NK-92 treated with Interleukin-12 subunit alpha and Interleukin-12 subunit beta, amount 100 ng/mL, for 24 hours (cell line): ENCODE results near the gene VIPR2.

ENCODE experiments used
- DNase-seq: peaks from one replicate; lab custom pipeline; 2025; lab: John Stamatoyannopoulos, UW

Gene VIPR2

DNA sequence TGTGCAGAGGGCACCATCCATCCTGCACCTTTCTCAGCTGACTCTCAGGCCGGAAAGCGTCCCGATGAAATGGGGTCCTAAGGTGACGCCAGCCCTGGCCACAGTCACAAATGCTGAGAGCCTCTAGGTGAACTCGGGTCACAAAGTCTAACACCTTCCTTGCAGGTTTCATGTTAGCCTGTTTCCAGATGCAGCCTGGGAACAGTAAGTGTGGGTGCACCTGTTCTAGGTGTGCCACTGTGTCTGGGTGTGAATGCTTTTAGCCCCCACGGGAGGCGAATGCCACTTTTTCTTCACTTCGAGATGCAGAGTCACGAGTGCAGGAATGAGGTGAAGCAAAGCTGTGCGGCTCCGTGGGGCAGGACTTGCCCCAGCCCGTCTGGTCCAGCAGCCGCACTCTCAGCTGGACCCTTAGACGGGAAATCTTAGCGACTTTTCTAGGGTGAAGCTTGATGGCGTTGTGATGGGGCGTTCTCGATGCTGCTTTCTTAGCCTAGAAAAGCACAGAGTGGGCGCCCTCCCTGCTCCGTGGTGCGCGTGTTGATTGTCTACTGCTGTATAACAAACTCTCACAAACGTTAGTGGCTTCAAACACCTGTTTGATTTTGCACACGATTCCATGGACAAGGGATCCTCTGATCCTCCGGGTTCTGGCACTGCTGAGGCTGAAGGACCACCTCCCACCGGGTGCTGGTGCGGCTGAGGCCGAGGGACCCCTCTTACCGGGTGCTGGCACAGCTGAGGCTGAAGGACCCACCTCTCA, 13.6 kb upstream of the VIPR2 start:
- no peak for DNase-seq

DNA sequence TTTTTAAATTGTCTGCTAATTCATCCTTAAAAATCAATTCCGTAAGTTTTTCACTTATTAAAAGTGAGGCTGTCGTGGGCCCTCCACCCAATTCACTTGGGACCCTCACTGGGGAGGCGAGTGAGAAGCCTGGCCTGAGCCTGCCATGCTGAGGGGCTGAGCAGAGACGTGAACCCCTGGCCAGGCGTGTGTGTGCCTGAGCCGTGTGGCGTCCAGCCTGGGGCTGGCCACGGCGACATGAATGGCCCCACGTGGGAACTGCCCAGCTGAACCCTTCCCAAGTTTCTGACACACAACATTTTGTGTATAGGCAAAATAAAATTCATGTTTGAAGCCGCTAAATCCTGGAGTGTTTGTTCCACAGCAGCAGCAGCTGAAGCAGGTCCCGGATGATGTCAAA, 13.0 kb upstream of the VIPR2 start:
- no peak for DNase-seq

DNA sequence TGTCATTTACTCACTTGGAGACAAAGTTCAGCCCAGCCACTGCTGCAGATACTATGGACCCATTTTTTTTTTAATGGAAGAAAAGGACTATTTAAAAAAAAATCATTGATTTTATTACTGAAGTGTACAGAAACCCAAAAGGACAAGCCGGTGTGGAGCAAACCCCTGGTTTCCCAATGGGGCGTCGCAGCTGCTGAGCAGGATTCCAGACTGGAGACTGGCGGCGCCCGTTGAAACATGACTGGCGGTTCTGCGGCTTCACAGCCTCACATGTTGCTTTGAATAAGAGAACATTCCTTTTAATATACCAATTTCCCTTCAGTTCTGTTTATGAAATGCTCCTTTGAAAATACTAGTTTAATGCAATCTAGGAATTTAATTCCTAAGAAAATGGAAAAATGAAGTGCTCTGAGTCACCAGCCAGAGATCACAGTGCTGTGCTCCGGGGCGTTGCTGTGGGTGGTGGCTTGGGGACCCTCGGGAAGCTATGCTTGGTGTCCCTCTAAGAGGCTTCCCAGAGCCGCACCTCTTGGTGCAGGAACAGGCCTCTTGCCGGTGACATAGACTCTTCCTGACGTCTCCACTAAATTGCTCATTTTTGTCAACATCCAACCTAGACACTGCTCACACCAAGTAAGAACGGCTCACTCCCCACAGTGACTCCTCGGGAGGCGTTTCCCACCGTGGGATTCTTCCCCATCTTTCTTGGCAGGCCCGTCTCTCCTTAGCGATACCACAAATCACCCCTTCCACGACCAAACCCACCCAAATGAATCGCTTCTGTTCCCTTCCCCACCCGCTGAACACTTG, 12.0 kb upstream of the VIPR2 start:
- DNase-seq: no peak

DNA sequence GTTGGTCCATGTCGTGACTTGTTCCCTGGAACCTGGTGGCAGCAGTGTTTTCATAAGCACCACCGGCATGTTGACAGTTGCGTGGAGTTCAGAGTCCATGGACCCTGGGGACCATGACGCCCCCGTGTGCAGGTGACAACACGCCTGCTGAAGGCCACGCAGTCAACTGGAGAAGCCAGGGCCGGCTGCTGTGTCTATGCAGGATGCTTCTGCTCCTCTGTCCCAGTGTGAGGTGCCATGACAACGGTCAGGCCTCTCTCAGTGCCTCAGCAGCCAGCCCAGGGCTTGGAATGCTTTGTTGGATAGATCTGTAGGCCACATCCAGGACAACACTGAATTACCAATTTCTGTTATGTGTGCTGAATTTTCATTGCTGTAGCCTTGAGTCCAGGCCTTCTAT, 10.7 kb upstream of the VIPR2 start:
- DNase-seq: no peak

DNA sequence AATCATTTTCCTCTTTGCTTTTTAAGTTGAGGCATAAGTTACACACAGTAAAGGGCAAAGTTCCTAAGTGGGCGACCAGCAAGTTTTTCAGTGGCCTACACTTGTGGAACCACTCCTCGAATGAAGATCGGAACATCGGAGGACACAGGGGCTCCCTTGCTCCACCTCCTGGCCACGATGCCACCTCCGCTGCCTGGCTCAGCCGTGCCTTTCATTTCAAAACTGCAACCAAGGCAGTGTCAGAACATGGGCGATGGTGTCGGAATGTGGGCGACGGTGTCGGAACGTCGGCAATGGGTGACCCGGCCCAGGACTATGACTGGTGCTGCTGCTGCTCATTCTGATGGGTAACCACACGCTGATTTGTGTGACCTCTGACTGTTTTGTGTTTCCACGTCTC, 9.6 kb upstream of the VIPR2 start:
- DNase-seq: no peak

DNA sequence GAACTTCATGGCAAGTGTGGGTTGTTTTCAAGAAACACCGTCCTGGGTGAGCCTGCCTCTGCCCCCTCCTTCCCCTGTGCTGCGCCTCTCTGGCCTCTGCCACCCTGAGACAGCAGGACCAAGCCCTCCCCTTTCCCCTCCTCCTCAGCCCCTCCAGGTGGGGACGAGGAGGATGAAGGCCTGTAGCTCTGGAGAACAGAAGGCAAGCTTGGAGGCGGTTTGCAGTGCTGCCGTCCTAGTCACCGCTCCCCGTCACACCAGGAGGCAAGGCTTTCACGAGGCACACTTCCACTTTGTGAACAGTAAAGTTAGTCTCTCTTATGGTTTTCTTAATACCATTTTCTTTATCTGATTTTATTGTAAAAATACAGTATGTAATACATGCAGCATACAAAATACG, 8.8 kb upstream of the VIPR2 start:
- no peak for DNase-seq

DNA sequence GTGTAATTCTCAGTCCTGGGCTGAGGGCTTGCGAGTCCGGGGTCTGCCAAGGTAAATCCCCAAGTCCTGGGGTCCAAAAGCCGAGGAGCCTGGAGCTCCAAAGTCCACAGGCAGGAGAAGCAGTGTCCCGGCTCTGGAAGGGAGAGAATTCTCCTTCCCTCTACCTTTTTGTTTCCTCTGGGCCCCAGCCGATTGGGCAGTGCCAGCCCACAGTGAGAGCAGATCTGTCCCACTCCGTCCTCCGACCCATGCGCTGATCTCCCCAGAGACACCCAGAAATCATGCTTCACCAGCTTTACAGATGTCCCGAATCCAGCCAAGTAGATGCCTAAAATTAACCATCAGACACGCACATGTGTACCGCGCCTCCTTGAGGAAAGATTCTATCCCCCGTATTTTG, 8.1 kb upstream of the VIPR2 start:
- no peak for DNase-seq

DNA sequence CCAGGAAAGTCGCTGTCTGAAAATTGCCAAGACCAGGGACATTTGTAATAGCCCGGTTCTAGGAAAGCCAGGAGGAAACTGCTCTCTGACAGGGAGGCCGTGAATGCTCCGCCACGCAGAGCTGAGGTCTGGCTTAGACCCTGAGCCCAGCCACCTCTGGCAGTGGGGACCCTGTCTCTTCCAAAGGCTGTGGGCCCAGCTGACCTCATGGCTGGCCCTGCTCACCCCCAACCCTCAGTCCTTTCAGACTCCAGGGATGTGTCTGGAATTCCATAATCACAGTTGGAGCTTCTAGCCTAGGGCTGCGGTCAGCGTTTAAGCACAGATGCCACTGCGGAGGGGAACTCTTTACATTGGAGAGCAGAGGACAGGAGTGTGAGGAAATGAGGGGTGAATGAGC, 6.6 kb upstream of the VIPR2 start:
- DNase-seq: no peak

DNA sequence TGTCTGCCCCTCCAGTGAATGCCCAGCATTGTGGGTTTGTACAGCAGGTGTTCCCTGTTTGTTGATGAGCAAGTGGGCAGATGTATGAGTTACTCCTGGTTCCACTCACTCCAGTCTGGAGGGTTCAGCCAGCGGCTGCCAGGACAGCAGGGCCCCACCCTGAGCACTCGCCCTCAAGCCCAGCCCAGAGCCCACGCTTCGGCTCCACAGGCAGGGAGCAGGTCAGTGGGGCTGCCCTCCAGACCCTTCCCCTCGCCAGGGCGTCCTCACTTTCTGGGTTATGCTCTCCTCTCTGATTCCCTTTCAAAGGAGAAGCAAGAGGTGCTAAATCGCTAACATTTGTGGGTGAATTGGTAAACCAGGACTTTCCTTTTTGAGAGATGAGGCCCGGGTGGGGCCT, 4.8 kb upstream of the VIPR2 start:
- DNase-seq: no peak

DNA sequence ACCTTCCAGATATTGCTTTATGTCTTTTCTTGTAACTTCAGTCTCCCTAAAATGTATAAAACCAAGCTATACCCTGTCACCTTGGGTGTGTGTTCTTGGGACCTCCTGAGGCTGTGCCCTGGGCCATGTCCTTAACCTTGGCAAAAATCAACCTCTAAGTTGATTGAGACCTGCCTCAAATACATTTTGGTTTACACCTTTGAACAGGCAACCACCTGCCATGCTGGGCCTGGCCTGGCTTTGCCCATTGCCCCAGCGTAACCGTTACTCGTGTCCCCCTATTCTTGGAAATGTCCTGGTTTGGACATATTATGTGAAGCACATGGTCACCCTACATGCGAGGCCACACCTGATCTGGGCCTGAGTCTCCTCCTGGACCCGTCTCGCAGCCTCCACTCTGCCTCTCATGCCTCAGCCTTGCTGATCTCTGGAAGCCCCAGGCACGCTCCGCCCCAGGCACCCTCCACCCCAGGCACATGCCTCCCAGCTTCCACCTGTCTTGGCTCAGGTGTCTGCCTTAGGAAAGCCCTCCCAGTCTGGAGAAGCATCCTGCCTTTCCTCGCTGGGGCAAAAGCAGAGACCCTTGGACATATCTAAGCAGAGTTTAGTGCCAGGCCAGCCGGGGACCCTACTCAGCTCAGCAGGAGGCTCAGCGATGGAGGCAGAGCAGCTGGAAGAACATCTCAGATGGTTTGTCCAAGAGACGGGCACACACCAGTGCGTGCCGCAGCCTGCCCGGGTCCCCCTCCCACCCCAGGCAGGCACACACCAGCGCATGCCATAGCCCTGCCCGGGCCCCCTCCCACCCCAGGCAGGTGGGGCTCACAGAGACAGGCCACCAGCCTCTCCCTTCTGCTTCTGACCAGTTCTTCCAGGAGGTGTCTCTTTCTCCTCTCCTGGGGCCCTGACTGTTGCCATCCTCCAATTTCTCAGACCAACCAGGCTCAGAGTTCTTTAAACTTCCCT, 4.0 kb upstream of the VIPR2 start:
- no peak for DNase-seq

DNA sequence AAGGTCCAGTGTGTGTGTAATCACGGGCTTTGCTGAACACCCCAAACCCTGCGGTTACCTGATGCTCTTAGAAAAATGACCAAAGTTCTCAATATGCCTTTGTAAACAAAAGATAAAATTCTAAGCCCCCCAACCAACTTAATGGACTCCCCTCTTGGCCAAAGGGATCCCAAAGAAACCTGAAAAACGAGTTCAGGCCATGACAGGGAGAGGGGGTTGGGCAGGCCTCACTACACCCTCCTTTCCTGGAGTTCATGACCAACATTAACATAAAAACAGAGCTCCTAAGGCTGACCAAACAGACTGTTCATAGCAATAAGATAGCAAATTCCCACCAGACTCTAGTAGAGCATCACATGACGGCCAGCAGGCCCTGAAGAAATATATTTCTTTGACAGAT, 3.0 kb upstream of the VIPR2 start:
- no peak for DNase-seq

DNA sequence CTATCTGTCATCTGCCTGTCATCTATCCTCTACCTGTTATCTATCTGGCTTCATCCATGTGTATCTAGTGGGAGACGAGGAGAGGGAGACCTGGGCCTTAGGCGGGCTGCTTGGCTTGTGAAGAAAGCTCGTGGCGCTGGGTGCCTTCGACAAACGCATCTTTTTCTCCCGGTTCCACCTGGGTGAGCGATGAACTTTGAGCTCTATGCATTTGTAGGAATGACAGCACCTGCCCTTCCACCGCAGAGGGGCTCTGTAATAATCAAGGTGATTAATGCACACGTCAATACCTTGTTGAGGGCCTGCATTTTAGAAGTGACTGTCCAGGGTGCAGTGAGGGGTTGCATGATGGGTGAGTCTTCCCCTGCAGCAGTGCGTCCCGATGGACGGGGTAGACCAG, 2.6 kb upstream of the VIPR2 start:
- DNase-seq: no peak

DNA sequence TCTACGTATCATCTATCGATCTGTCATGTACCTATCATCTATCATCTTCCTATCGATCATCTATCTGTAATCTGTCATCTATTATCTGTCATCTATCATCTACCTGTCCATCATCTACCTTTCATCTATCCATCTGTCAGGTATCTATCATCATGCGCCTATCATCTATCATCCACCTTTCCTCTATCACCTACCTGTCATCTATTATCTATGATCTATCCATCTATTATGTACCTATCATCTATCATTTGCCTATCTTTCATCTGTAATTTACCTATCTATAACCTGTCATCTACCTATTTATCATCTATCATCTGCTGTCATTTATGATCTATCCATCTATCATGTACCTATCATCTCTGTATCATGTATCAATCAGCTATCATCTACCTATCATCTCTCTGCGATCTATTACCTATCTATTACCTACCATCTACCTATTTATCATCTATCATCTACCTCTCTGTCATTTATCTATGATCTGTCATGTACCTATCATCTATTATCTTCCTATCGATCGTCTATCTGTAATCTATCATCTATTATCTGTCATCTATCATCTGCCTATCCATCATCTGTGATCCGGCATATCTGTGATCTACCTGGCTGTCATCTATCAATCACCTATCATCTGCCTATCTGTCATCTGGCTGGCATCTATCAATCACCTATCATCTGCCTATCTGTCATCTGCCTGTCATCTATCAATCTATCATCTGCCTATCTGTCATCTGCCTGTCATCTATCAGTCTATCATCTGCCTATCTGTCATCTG, 1.6 kb upstream of the VIPR2 start:
- no peak for DNase-seq

DNA sequence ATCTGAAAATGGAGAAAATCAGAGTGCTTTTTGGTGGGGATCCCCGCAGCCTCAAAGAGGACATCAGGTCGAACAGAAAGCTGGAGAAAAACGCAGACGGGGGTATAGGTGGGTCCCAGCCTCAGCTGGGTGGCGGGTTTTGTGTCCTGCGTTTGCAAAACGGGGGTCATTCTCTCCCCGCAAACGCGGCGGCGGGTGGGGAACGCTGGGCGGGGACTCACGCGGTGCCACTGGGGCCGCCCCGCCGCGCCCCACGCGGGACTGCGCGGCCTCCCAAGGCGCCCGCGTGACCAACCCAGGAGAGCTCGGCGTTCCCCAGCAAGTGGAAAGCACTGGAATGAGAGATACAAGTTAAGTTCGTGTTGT, 806 bp upstream of the VIPR2 start:
- no peak for DNase-seq

DNA sequence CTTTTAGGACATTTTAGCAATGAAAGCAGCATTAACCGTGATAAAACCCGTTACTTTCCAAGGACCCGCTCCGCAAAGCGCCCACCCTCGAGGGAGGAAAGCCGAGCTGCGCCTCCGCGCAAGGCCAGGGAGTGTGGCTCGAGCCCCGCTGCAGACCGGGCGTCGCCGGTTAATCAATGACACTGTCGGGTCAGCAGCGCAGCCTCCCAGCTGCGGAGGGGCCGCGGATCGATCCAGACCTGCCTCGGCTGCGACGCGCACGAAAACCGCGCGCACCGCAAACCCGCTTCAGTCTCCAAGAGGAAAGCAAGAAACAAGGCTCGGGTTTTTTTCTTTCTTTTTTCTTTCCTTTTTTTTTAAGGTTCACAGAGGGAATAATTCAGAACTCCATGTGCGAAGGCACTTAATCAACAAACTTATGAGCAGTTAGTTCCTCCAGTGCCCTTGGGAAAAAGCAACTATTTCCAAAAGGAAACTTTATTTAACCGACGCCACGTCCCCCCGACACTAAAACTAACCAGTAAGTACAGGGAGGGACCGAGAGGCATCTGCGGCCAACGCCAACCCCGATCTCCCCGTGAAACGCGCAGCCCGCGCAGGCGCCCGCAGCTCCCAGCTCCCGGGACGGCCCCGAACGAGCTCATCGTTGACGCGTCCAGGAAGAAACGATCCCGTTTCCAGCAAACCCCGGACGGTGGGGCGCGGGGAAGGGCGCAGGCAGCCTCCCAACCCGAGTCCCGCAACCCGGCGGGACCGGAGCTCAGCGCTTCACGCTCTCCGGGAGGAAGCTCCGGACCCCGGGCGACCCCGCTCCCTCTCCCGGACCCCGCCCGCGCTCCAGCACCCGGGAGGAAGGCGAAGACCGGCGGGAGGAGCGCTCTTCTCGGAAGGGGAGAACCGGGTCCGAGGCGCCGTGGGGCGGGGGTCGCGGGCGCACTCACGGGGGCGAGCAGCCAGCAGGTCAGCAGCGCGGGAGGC, 598 bp downstream of the VIPR2 start:
- no peak for DNase-seq

DNA sequence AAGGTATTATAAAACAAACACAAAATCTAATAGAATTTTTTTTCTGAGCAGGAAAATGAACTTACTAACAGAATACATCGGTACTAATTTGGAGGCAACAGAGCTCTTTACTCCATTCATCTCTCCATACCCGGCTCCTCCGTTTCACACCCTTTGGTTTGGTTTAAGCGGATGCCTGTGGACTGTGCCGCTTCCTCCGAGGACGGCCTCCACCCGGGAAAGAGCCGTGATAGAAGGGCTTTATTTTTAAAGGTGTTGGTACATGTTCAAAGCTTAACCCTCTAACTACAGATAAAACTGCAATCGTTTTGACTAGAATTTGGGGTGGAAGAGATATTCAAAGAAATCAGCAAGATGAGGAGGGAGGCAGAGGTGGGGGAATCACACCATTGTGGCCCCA, 1.9 kb downstream of the VIPR2 start:
- DNase-seq: no peak

DNA sequence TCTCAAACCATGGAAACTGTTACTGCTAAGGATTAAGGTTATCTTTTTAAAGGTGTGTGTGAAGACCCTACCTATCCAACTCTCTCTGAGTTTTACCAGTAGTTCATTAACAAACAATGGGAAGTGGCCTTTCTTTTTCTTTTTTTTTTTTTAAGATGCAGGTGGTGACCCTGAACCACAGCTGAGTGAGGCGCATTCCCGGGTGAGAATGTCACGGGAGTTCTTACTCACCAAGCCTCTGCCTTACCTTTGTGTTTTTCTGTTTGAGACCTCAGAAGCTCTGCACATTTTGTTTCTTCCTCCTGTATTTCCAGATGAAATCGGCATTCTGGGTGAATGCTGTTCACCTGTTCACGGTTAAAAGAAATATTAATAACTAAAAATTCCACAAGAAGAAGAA, 2.5 kb downstream of the VIPR2 start:
- DNase-seq: no peak

DNA sequence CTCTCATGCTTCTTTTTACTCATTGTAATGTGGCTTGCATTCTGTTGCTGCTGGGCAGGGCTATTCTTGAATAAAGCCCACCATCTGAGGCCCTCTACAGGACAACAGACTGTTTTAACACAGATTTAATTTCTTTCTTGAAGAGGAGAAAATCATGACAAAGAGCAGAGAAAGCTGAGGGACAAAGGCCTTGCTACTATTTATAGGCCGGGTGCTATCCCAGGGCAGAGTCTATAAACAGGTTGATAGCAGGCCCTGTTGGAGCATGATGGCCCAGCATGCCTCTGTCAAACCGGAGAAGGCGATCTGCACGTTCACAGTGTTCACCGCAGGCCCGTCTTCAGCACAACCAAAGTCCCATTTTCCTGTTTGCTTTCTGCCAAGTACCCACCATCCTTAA, 3.0 kb downstream of the VIPR2 start:
- no peak for DNase-seq

DNA sequence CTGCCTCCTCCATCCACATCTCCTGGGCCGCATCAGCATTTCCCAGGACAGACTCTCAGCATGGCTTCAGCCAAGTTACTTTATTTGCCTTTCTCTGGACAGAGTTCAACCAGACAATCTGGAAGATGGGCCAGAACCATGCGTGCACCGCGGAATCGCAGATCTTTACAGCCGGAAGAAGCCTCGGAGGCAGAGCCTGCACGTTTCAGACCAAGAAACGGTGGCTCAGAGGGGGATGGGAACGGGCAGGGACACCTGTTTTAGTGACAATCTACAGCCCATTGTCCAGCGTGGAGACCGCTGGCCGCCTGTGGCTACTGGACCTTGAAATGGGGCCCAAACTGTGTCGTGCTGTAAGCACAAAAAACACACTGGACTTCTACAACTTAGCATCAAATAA, 3.5 kb downstream of the VIPR2 start:
- DNase-seq: no peak

DNA sequence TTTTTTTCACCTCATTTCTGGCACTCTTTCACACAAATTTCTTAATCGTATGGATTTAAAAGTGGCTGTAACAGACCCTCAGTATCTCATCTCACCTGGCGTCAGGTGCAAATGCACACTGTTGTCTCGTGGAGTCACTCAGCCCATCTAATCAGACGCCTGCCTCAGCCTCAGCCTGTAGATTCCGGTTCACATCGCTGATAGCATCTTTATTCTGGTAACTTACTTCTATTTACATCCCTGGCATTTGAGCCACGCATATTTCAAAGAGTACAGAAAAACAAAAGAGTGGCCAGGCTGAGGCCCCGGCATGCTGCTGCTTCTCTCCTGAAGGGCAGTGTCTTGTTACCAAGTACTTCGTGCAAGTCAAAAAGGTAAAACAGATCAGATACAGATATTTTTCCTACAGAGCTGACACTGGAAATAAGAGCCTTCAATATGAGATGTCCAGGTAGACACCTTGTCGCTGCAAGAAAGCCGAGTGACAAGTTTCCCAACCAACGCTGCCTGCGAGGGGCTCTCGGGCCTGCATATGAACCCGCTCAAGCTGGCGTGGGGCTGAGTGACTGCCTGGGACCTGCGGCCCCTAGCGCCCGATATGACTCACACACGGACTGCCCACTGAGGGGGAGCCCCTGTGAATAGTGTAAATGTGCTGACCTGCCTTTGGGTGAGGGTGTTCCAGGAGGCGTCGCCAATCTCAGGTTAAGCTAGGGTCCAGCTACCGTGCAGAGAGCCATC, 4.3 kb downstream of the VIPR2 start:
- no peak for DNase-seq
